ENCODE data around the gene TMED6.

- TF ChIP-seq, protein P1, sequence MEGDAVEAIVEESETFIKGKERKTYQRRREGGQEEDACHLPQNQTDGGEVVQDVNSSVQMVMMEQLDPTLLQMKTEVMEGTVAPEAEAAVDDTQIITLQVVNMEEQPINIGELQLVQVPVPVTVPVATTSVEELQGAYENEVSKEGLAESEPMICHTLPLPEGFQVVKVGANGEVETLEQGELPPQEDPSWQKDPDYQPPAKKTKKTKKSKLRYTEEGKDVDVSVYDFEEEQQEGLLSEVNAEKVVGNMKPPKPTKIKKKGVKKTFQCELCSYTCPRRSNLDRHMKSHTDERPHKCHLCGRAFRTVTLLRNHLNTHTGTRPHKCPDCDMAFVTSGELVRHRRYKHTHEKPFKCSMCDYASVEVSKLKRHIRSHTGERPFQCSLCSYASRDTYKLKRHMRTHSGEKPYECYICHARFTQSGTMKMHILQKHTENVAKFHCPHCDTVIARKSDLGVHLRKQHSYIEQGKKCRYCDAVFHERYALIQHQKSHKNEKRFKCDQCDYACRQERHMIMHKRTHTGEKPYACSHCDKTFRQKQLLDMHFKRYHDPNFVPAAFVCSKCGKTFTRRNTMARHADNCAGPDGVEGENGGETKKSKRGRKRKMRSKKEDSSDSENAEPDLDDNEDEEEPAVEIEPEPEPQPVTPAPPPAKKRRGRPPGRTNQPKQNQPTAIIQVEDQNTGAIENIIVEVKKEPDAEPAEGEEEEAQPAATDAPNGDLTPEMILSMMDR (IDR thresholded peaks at IDR 0.05; ENCODE audit: low read depth, low read length, poor library complexity, severe bottlenecking), result no peak
- TF ChIP-seq EZH2phosphoT487 (IDR thresholded peaks at IDR 0.05; ENCODE audit: borderline replicate concordance, low read length), result no peak
These were observed 45.6 kb downstream of the TMED6 start for GRCh38 chr16:69306031-69306430.

All from DOHH2 (cell line).